ENCODE data around the gene GAS7. TPM values are rescaled to one million over a fixed set of nuclear protein-coding genes. Genes with fewer than 3 reads are reported as not detected.
"Not testable (repeated sequence)": the region's sequence is repeated elsewhere in the genome, so short reads cannot be mapped to it uniquely, and the experiment has no call there.

Gene GAS7
- total and polyA plus RNA-seq, 12 donors, result 19.8 to 111 (median 61.8) TPM

GRCh38 chr17:10102817-10103216, 95.6 kb downstream of the GAS7 start:
- no peak for ATAC-seq
- Histone ChIP-seq H3K4me3 (no peak overlapping the region), H3K27me3 (no peaks in the 10 kb centered on the region), H3K9me3 (no peaks in the 10 kb centered on the region), H3K36me3 (no peaks in the 10 kb centered on the region), H3K27ac (no peak overlapping the region), H3K4me1 (peaks cover 0 to 53% (median 22%) of the 10 kb centered on the region in 9 donors)
- 79 to 85% methylated on average over 8 of the region's 8 CpGs for WGBS, 2 donors
- no peak for DNase-seq
- TF ChIP-seq, protein P1, sequence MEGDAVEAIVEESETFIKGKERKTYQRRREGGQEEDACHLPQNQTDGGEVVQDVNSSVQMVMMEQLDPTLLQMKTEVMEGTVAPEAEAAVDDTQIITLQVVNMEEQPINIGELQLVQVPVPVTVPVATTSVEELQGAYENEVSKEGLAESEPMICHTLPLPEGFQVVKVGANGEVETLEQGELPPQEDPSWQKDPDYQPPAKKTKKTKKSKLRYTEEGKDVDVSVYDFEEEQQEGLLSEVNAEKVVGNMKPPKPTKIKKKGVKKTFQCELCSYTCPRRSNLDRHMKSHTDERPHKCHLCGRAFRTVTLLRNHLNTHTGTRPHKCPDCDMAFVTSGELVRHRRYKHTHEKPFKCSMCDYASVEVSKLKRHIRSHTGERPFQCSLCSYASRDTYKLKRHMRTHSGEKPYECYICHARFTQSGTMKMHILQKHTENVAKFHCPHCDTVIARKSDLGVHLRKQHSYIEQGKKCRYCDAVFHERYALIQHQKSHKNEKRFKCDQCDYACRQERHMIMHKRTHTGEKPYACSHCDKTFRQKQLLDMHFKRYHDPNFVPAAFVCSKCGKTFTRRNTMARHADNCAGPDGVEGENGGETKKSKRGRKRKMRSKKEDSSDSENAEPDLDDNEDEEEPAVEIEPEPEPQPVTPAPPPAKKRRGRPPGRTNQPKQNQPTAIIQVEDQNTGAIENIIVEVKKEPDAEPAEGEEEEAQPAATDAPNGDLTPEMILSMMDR (IDR thresholded peaks at IDR 0.05), result no peak
- intact Hi-C loops (cut with DNase I), result no loop called here

- intact Hi-C loops (cut with DNase I), result no loop called here
- DNase-seq, result no peak
- H3K27ac ChIP-seq, result peak overlapping the region in 8 of 10 donors; percentile 12 to 65 (median 59)
Observed at GRCh38 chr17:10099051-10099571, 99.3 kb downstream of the GAS7 start.

DNA sequence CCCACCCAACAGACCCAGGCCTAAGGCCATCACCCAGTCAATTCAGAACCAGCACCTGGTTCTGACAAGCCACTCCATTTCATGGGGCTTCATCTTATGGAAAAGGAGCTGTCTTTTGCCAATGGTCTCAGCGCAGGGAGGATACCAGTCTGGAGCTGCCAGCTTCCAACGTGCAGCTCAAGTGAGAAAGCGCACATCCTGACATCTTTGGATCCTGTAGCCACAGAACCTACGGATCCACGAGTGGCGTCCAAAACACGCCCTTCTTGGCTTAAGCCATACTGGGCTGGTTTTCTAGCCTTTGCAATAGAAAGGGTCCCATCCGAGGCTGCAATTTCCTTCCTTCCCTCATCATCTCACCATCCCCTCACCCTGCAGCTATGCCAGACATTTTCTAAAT, 101.8 kb downstream of the GAS7 start:
- peaks cover 0 to 16% (median 4%) of the 10 kb centered on the region in 11 donors for H3K9me3 ChIP-seq
- H3K4me3 ChIP-seq, result no peak overlapping the region
- no peak for ATAC-seq
- 72 to 77% methylated on average over 8 of the region's 8 CpGs for WGBS, 2 donors
- peaks cover 8 to 49% (median 29%) of the 10 kb centered on the region in 9 donors for H3K4me1 ChIP-seq
- intact Hi-C loops (cut with DNase I), result no loop called here
- no peak overlapping the region for H3K27ac ChIP-seq
- no peaks in the 10 kb centered on the region for H3K27me3 ChIP-seq
- H3K36me3 ChIP-seq, result no peaks in the 10 kb centered on the region
- no peak for DNase-seq
- TF ChIP-seq, protein P1 (IDR thresholded peaks at IDR 0.05), result no peak

More at GRCh38 chr17:10099051-10099571, 99.3 kb downstream of the GAS7 start:
- WGBS, 2 donors, result 45 to 50% methylated on average over 8 of the region's 8 CpGs
- peaks cover 8 to 50% (median 29%) of the 10 kb centered on the region in 9 donors for H3K4me1 ChIP-seq
- no peaks in the 10 kb centered on the region for H3K27me3 ChIP-seq
- TF ChIP-seq, protein P1 (IDR thresholded peaks at IDR 0.05), result no peak
- H3K36me3 ChIP-seq, result no peaks in the 10 kb centered on the region
- peak in 6 of 8 donors; percentile 29 to 74 (median 52) for ATAC-seq
- no peak overlapping the region for H3K4me3 ChIP-seq
- H3K9me3 ChIP-seq, result no peaks in the 10 kb centered on the region

DNA sequence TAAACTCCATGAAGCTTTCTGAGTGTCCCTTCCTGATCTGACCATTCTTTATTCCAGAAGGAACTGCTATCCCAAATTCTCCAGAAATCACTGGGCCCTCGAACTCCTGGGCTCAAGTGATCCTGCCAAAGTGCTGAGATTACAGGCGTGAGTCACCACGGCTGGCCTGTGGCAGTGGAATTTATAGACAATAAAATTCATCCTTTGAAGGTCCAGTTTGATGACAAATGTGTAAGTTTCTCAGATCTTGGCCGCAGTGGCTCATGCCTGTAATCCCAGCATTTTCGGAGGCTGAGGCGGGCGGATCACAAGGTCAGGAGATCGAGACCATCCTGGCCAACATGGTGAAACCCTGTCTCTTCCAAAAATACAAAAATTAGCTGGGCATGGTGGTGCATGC, 103.1 kb downstream of the GAS7 start:
- peak in 6 of 8 donors; percentile 44 to 62 (median 54) for ATAC-seq
- 49 to 58% methylated on average over 8 of the region's 8 CpGs for WGBS, 2 donors
- H3K27ac ChIP-seq, result peak overlapping the region in 8 of 10 donors; percentile 22 to 61 (median 47)
- peaks cover 10 to 57% (median 29%) of the 10 kb centered on the region in 9 donors for H3K4me1 ChIP-seq
- DNase-seq; H3K36me3 ChIP-seq; intact Hi-C loops (cut with DNase I); H3K4me3 ChIP-seq; H3K27me3 ChIP-seq: not testable (repeated sequence)
- peaks cover 0 to 16% (median 4%) of the 10 kb centered on the region in 11 donors for H3K9me3 ChIP-seq

DNA sequence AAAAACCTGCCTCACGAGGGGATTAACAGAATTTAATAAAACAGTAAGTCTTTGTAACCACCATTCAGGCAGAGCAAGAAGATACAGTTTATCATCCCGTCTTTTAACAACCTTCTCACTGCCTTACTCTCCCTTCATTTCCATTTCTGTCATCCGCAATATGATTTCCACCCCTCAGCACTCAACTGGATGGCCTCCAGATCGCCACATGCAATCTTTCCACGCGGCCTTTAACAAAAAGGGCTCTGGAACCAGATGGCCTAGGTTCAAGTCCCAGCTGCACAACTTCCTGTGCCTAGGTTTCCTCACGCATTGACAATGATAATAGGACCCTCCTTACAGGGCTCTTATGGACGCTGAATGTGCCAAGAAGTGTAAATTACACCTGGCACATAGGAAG, 103.6 kb downstream of the GAS7 start:
- Histone ChIP-seq H3K36me3 (no peaks in the 10 kb centered on the region), H3K27ac (peak overlapping the region in 7 of 10 donors; percentile 22 to 61 (median 49)), H3K27me3 (no peaks in the 10 kb centered on the region), H3K9me3 (peaks cover 0 to 16% (median 4%) of the 10 kb centered on the region in 11 donors), H3K4me3 (no peak overlapping the region), H3K4me1 (peaks cover 10 to 60% (median 33%) of the 10 kb centered on the region in 9 donors)
- TF ChIP-seq, protein P1 (IDR thresholded peaks at IDR 0.05), result no peak
- intact Hi-C loops (cut with DNase I), result no loop called here
- DNase-seq (no peak), ATAC-seq (peak in 3 of 8 donors; percentile 16 to 44 (median 21))
- 46 to 51% methylated on average over 8 of the region's 8 CpGs for WGBS, 2 donors

All from heart right ventricle (tissue), 16 donors.